SU-DHL-6 (cell line): Measurements from ENCODE around the gene TTC4.

ENCODE experiments used
- H2AFZ ChIP-seq: fragments of 200-600 bp; sonication (generic); 2 replicates; pipeline ENCODE4 v1.6.1; 2014; ENCODE audit warnings: low read depth, mild to moderate bottlenecking, moderate library complexity, mixed read lengths, antibody characterized with exemption, low read length; ENCODE audit not compliant: severe bottlenecking
- H3F3A ChIP-seq: fragments of 200-600 bp; shearing (Covaris generic); 2 replicates; pipeline ENCODE4 v1.6.0; 2016; ENCODE audit warnings: antibody characterized with exemption, mild to moderate bottlenecking; ENCODE audit not compliant: insufficient read depth
- H3K27ac ChIP-seq: fragments of 200-600 bp; sonication (generic); 2 replicates; pipeline ENCODE4 v1.5.1; 2016; ENCODE audit warnings: low read depth, mild to moderate bottlenecking, low read length, moderate library complexity, mixed read lengths
- H3K27me3 ChIP-seq: fragments of 200-600 bp; sonication (generic), shearing (Covaris generic); 2 replicates; pipeline ENCODE4 v1.6.0; 2014; ENCODE audit warnings: mild to moderate bottlenecking, low read length
- H3K36me3 ChIP-seq: fragments of 200-600 bp; sonication (generic); 2 replicates; pipeline ENCODE4 v1.6.1; 2014; ENCODE audit warnings: mild to moderate bottlenecking, low read length, mixed read lengths
- H3K4me2 ChIP-seq: fragments of 300-600, 200-600 bp; shearing (Covaris generic), sonication (generic); 2 replicates; pipeline ENCODE4 v1.6.0; 2014; ENCODE audit warnings: low read length, low read depth, mild to moderate bottlenecking; ENCODE audit not compliant: poor library complexity, severe bottlenecking
- H3K4me3 ChIP-seq: fragments of 200-600 bp; sonication (generic); 2 replicates; pipeline ENCODE4 v1.5.1; 2014; ENCODE audit warnings: antibody characterized with exemption, low read length, mild to moderate bottlenecking, mixed read lengths; ENCODE audit not compliant: insufficient read depth, poor library complexity, severe bottlenecking
- H3K79me2 ChIP-seq: fragments of 200-600 bp; sonication (generic); 2 replicates; pipeline ENCODE4 v1.6.1; 2014; ENCODE audit warnings: mild to moderate bottlenecking, low read length, moderate library complexity; ENCODE audit not compliant: insufficient read depth
- H3K9ac ChIP-seq: fragments of 200-600 bp; sonication (generic); 2 replicates; pipeline ENCODE4 v1.7.0; 2014; ENCODE audit warnings: mild to moderate bottlenecking, low read length
- H3K9me2 ChIP-seq: fragments of 200-600 bp; sonication (generic); replicated peaks from 2 replicates; pipeline ENCODE4 v1.6.1; 2014; ENCODE audit warnings: low read length; ENCODE audit not compliant: insufficient read depth
- H3K9me3 ChIP-seq: fragments of 200-600 bp; sonication (generic); 2 replicates; pipeline ENCODE4 v1.6.1; 2014; ENCODE audit warnings: low read length, mixed read lengths; ENCODE audit not compliant: insufficient read depth
- H4K20me1 ChIP-seq: fragments of 200-600 bp; sonication (generic); 2 replicates; pipeline ENCODE4 v1.6.1; 2014; ENCODE audit warnings: low read depth, mild to moderate bottlenecking, antibody characterized with exemption, low read length, moderate library complexity, mixed read lengths
- CTCF ChIP-seq: fragments of 200-600 bp; sonication (generic); IDR thresholded peaks from one replicate; pipeline ENCODE4 v1.5.1; 2017; ENCODE audit warnings: antibody characterized with exemption, mild to moderate bottlenecking, low read length, moderate library complexity; ENCODE audit not compliant: insufficient read depth, poor library complexity, severe bottlenecking
- EZH2phosphoT487 ChIP-seq: fragments of 200-600 bp; sonication (generic), shearing (Covaris generic); conservative IDR thresholded peaks from 2 replicates; pipeline ENCODE4 v1.6.1; 2018; ENCODE audit warnings: mild to moderate bottlenecking, antibody characterized with exemption, low read length, moderate library complexity, mixed read lengths

TTC4 gene

GRCh38 chr1:54745274-54745673 lies 29.6 kb downstream of the TTC4 start:
- no peak overlapping the region for H2AFZ ChIP-seq
- no peaks in the 10 kb centered on the region for H3F3A ChIP-seq
- TF ChIP-seq CTCF, result no peak
- no peak for TF ChIP-seq EZH2phosphoT487

GRCh38 chr1:54745864-54746263 lies 30.2 kb downstream of the TTC4 start:
- Histone ChIP-seq H3K4me2 (no peak overlapping the region), H2AFZ (no peak overlapping the region), H3K4me3 (no peak overlapping the region), H4K20me1 (no peaks in the 10 kb centered on the region), H3F3A (no peaks in the 10 kb centered on the region), H3K9ac (no peak overlapping the region), H3K27ac (no peak overlapping the region), H3K9me2 (no peaks in the 10 kb centered on the region), H3K36me3 (no peaks in the 10 kb centered on the region), H3K27me3 (no peaks in the 10 kb centered on the region), H3K79me2 (no peaks in the 10 kb centered on the region), H3K9me3 (no peaks in the 10 kb centered on the region)
- no peak for TF ChIP-seq CTCF
- no peak for TF ChIP-seq EZH2phosphoT487

More at GRCh38 chr1:54745274-54745673, 29.6 kb downstream of the TTC4 start:
- H3K4me2 ChIP-seq, result no peak overlapping the region
- no peak overlapping the region for H3K27ac ChIP-seq
- no peaks in the 10 kb centered on the region for H3K27me3 ChIP-seq
- no peaks in the 10 kb centered on the region for H3K36me3 ChIP-seq
- H3K9me3 ChIP-seq, result no peaks in the 10 kb centered on the region
- H3K4me3 ChIP-seq, result no peak overlapping the region
- no peaks in the 10 kb centered on the region for H4K20me1 ChIP-seq
- H3K9ac ChIP-seq, result no peak overlapping the region
- H3K79me2 ChIP-seq, result no peaks in the 10 kb centered on the region
- H3K9me2 ChIP-seq, result no peaks in the 10 kb centered on the region

- no peak for TF ChIP-seq CTCF
- no peak for TF ChIP-seq EZH2phosphoT487
- Histone ChIP-seq H3K79me2 (no peaks in the 10 kb centered on the region), H3K9me3 (no peaks in the 10 kb centered on the region), H3K9ac (no peak overlapping the region), H3F3A (no peaks in the 10 kb centered on the region), H3K9me2 (no peaks in the 10 kb centered on the region), H3K4me3 (no peak overlapping the region), H2AFZ (no peak overlapping the region), H3K36me3 (no peaks in the 10 kb centered on the region), H4K20me1 (no peaks in the 10 kb centered on the region), H3K4me2 (no peak overlapping the region), H3K27me3 (no peaks in the 10 kb centered on the region), H3K27ac (no peak overlapping the region)
These were observed 32.6 kb downstream of the TTC4 start for GRCh38 chr1:54748094-54748835.
